SJCRH30 (cell line): ENCODE measurements around the gene SLC35B2. TPM values are rescaled to one million over a fixed set of nuclear protein-coding genes. Genes with fewer than 3 reads are reported as not detected.

Experiments
- total RNA-seq: library from RNA; depleted of rRNA; stranded (reverse); fragments of >200 nt; shearing (Covaris generic); gene quantifications from 2 replicates; pipeline ENCODE4 v1.2.3, GENCODE V29; 2014; rRNA removed

Gene SLC35B2
- total RNA-seq, 1 experiment from 2014 or later: 27.8 TPM

Other genes with a start within 250 kb of the SLC35B2 start
- gene MRPL14, start 130.1 kb downstream of the SLC35B2 start, total RNA-seq: 58.8 and 73.0 TPM in 2 replicates
- 11.5 TPM in 2 replicates for gene TMEM63B, start 130.0 kb downstream of the SLC35B2 start, total RNA-seq
- 0.20 and 0.97 TPM in 2 replicates for gene CAPN11, start 98.7 kb downstream of the SLC35B2 start, total RNA-seq
- gene MYMX, start 40.6 kb downstream of the SLC35B2 start, total RNA-seq: 106 and 116 TPM in 2 replicates
- gene SLC29A1, start 33.9 kb downstream of the SLC35B2 start, total RNA-seq: 102 and 109 TPM in 2 replicates
- gene HSP90AB1, start 10.4 kb downstream of the SLC35B2 start, total RNA-seq: 1,351 and 1,358 TPM in 2 replicates
- gene NFKBIE, start 8.0 kb upstream of the SLC35B2 start, total RNA-seq: 7.8 and 9.6 TPM in 2 replicates
- 1.2 and 1.5 TPM in 2 replicates for gene TMEM151B, start 12.9 kb upstream of the SLC35B2 start, total RNA-seq
- 16.3 and 19.3 TPM in 2 replicates for gene AARS2, start 55.8 kb upstream of the SLC35B2 start, total RNA-seq
- gene SPATS1, start 85.1 kb upstream of the SLC35B2 start, total RNA-seq: not detected in 2 replicates
- gene CDC5L, start 130.2 kb upstream of the SLC35B2 start, total RNA-seq: 42.3 and 45.2 TPM in 2 replicates